H9 (cell line): ENCODE measurements around the gene NFE2. TPM values are rescaled to one million over a fixed set of nuclear protein-coding genes. Genes with fewer than 3 reads are reported as not detected.

Experiments used
- DNase-seq: peaks from one replicate; pipeline ENCODE4 v3.0.0-alpha.2; 2017
- H2AFZ ChIP-seq: one replicate; pipeline ENCODE4 v1.6.1; 2013; ENCODE audit warnings: mild to moderate bottlenecking, low read length, control low read depth, moderate library complexity
- H2AK5ac ChIP-seq: 2 replicates; pipeline ENCODE4 v1.6.1; 2013; ENCODE audit warnings: low read length, control low read depth, mixed read lengths; ENCODE audit not compliant: insufficient read length
- H2BK120ac ChIP-seq: one replicate; pipeline ENCODE4 v1.6.1; 2013; ENCODE audit warnings: low read depth, mild to moderate bottlenecking, low read length, control low read depth, inconsistent platforms; ENCODE audit not compliant: poor library complexity, severe bottlenecking
- H2BK12ac ChIP-seq: 2 replicates; pipeline ENCODE4 v1.6.1; 2013; ENCODE audit warnings: low read length, control low read depth, mixed read lengths, low read depth; ENCODE audit not compliant: insufficient read length
- H2BK15ac ChIP-seq: 2 replicates; pipeline ENCODE4 v1.6.1; 2013; ENCODE audit warnings: low read depth, low read length, control low read depth
- H2BK20ac ChIP-seq: one replicate; pipeline ENCODE4 v1.6.1; 2013; ENCODE audit warnings: low read depth, mild to moderate bottlenecking, low read length, control low read depth, inconsistent platforms; ENCODE audit not compliant: poor library complexity, severe bottlenecking
- H2BK5ac ChIP-seq: 2 replicates; pipeline ENCODE4 v1.6.1; 2013; ENCODE audit warnings: low read length, control low read depth, mixed read lengths; ENCODE audit not compliant: insufficient read length
- H3K14ac ChIP-seq: 2 replicates; pipeline ENCODE4 v1.6.1; 2013; ENCODE audit warnings: low read length, control low read depth; ENCODE audit not compliant: insufficient read depth
- H3K18ac ChIP-seq: 2 replicates; pipeline ENCODE4 v1.6.1; 2013; ENCODE audit warnings: low read depth, mild to moderate bottlenecking, mixed read lengths, low read length, control low read depth; ENCODE audit not compliant: insufficient read length
- H3K23ac ChIP-seq: 2 replicates; pipeline ENCODE4 v1.6.1; 2013; ENCODE audit warnings: low read length, control low read depth, mixed read lengths, low read depth; ENCODE audit not compliant: insufficient read length
- H3K23me2 ChIP-seq: 2 replicates; pipeline ENCODE4 v1.6.1; 2013; ENCODE audit warnings: low read depth, mild to moderate bottlenecking, mixed read lengths, low read length, control low read depth; ENCODE audit not compliant: insufficient read length, poor library complexity, severe bottlenecking
- H3K27ac ChIP-seq: 2 replicates; pipeline ENCODE4 v1.5.1; 2013; ENCODE audit warnings: low read length, control low read depth, mixed read lengths, low read depth; ENCODE audit not compliant: insufficient read length
- H3K27me3 ChIP-seq: 2 replicates; pipeline ENCODE4 v1.6.1; 2013; ENCODE audit warnings: low read length, control low read depth, inconsistent platforms; ENCODE audit not compliant: insufficient read depth
- H3K4ac ChIP-seq: 2 replicates; pipeline ENCODE4 v1.6.1; 2013; ENCODE audit warnings: low read depth, mild to moderate bottlenecking, control low read depth, inconsistent platforms, low read length, moderate library complexity
- H3K4me1 ChIP-seq: 2 replicates; pipeline ENCODE4 v1.6.1; 2013; ENCODE audit warnings: low read length, control low read depth, inconsistent platforms; ENCODE audit not compliant: insufficient read depth
- H3K4me2 ChIP-seq: 2 replicates; pipeline ENCODE4 v1.6.1; 2013; ENCODE audit warnings: low read length, control low read depth, mixed read lengths; ENCODE audit not compliant: insufficient read length, insufficient read depth
- H3K56ac ChIP-seq: 2 replicates; pipeline ENCODE4 v1.6.1; 2013; ENCODE audit warnings: low read depth, mild to moderate bottlenecking, mixed read lengths, low read length, control low read depth; ENCODE audit not compliant: insufficient read length
- H3K79me1 ChIP-seq: 2 replicates; pipeline ENCODE4 v1.6.1; 2013; ENCODE audit warnings: low read depth, mild to moderate bottlenecking, moderate library complexity, low read length, control low read depth, inconsistent platforms; ENCODE audit not compliant: insufficient read depth, poor library complexity, severe bottlenecking
- H3K79me2 ChIP-seq: 2 replicates; pipeline ENCODE4 v1.6.1; 2013; ENCODE audit warnings: low read length, control low read depth, inconsistent platforms; ENCODE audit not compliant: insufficient read depth
- H3K9ac ChIP-seq: 2 replicates; pipeline ENCODE4 v1.6.1; 2013; ENCODE audit warnings: low read length, control low read depth, mixed read lengths; ENCODE audit not compliant: insufficient read length; ENCODE audit errors: extremely low read depth
- H3K9me3 ChIP-seq: one replicate; pipeline ENCODE4 v1.6.1; 2013; ENCODE audit warnings: low read depth, low read length, inconsistent platforms; ENCODE audit not compliant: control insufficient read depth
- H3T11ph ChIP-seq: one replicate; pipeline ENCODE4 v1.6.1; 2013; ENCODE audit warnings: mild to moderate bottlenecking, low read length, control low read depth, inconsistent platforms
- H4K20me1 ChIP-seq: one replicate; pipeline ENCODE4 v1.6.1; 2013; ENCODE audit not compliant: control insufficient read depth, insufficient read length, insufficient read depth
- H4K5ac ChIP-seq: 2 replicates; pipeline ENCODE4 v1.6.1; 2013; ENCODE audit warnings: low read depth, mild to moderate bottlenecking, mixed read lengths, low read length, control low read depth; ENCODE audit not compliant: insufficient read length
- H4K8ac ChIP-seq: replicated peaks from 2 replicates; pipeline ENCODE4 v1.6.1; 2013; ENCODE audit warnings: low read length, control low read depth, mixed read lengths, low read depth; ENCODE audit not compliant: insufficient read length
- H4K91ac ChIP-seq: 2 replicates; pipeline ENCODE4 v1.6.1; 2013; ENCODE audit warnings: low read depth, mild to moderate bottlenecking, moderate library complexity, mixed read lengths, low read length, control low read depth; ENCODE audit not compliant: insufficient read length
- H3K27ac Mint-ChIP-seq, 3 experiments: 2 replicates in 2 of 3; 3 replicates in 1 of 3; pipeline ENCODE4 v1.8.0; 2020 to 2021; ENCODE audit warnings: mixed read lengths in 3 of 3, mild to moderate bottlenecking in 1 of 3, moderate library complexity in 1 of 3
- H3K27me3 Mint-ChIP-seq: 2 replicates; pipeline ENCODE4 v1.8.0; 2021; ENCODE audit warnings: low read depth, mild to moderate bottlenecking, moderate library complexity, mixed read lengths
- H3K36me3 Mint-ChIP-seq, 3 experiments: 2 replicates in 2 of 3; 3 replicates in 1 of 3; pipeline ENCODE4 v1.8.0; 2020 to 2021; ENCODE audit warnings: low read depth in 3 of 3, mixed read lengths in 3 of 3; ENCODE audit not compliant: insufficient read depth in 1 of 3
- H3K4me1 Mint-ChIP-seq, 2 experiments: 2 replicates each; pipeline ENCODE4 v1.8.0; 2020; ENCODE audit warnings: mixed read lengths in 2 of 2
- H3K4me3 Mint-ChIP-seq, 2 experiments: 2 replicates in 1 of 2; 3 replicates in 1 of 2; pipeline ENCODE4 v1.8.0; 2020 to 2021; ENCODE audit warnings: mild to moderate bottlenecking in 2 of 2, mixed read lengths in 2 of 2, moderate library complexity in 1 of 2
- H3K9me3 Mint-ChIP-seq, 2 experiments: 2 replicates in 1 of 2; 3 replicates in 1 of 2; pipeline ENCODE4 v1.8.0; 2020; ENCODE audit warnings: mild to moderate bottlenecking in 2 of 2, mixed read lengths in 2 of 2, moderate library complexity in 1 of 2
- CTCF ChIP-seq: fragments of 200-600 bp; sonication (generic); conservative IDR thresholded peaks from 3 replicates; pipeline ENCODE4 v1.8.0; 2021; ENCODE audit warnings: antibody characterized with exemption, mild to moderate bottlenecking
- WGBS: extraction: QIAGEN DNeasy Blood & Tissue Kit; methylation state at CpG from one replicate; pipeline ENCODE4 v1.1.7; 2013; ENCODE audit warnings: missing lambda C conversion rate, low lambda C conversion rate, mixed read lengths; ENCODE audit not compliant: insufficient read length; ENCODE audit errors: extremely low coverage; 5-methylcytosine and 5-hydroxymethylcytosine counted together
- total RNA-seq: library from RNA; stranded (reverse); gene quantifications from 2 replicates; pipeline ENCODE4 v1.2.1, GENCODE V29; 2021

Gene NFE2
- total RNA-seq, 1 experiment from 2014 or later: 1.2 TPM

- no peak overlapping the region for H3K4me2 ChIP-seq
- H3K14ac ChIP-seq: no peak overlapping the region
- no peak overlapping the region for H4K5ac ChIP-seq
- H3K79me2 ChIP-seq: no peaks in the 10 kb centered on the region
- no peak overlapping the region for H4K8ac ChIP-seq
- DNase-seq: no peak
- no peak overlapping the region for H2BK120ac ChIP-seq
- Mint-ChIP-seq H3K4me1 (peaks cover 2 to 3% of the 10 kb centered on the region in 2 experiments; a peak in 2 of 4 replicates), H3K9me3 (no peaks in the 10 kb centered on the region), H3K4me3 (no peak overlapping the region), H3K27ac (no peak overlapping the region), H3K27me3 (no peaks in the 10 kb centered on the region), H3K36me3 (peaks cover 19 to 35% (median 31%) of the 10 kb centered on the region in 3 experiments; a peak in 6 of 7 replicates)
- no peak overlapping the region for H2BK12ac ChIP-seq
- no peaks in the 10 kb centered on the region for H4K20me1 ChIP-seq
- no peak overlapping the region for H3K56ac ChIP-seq
- no peaks in the 10 kb centered on the region for H3K79me1 ChIP-seq
- no peak overlapping the region for H3K18ac ChIP-seq
- H2AFZ ChIP-seq: no peak overlapping the region
- WGBS: no CpG with 5 or more reads among the region's 4 CpGs
- no peak overlapping the region for H3T11ph ChIP-seq
- no peaks in the 10 kb centered on the region for H3K9me3 ChIP-seq
- H2BK20ac ChIP-seq: no peak overlapping the region
- H3K9ac ChIP-seq: no peak overlapping the region
- no peak overlapping the region for H3K4ac ChIP-seq
- no peaks in the 10 kb centered on the region for H3K4me1 ChIP-seq
- no peak overlapping the region for H3K23ac ChIP-seq
- no peak overlapping the region for H2BK5ac ChIP-seq
- no peak overlapping the region for H4K91ac ChIP-seq
- no peak overlapping the region for H3K27ac ChIP-seq
- TF ChIP-seq CTCF: no peak
- H2AK5ac ChIP-seq: no peak overlapping the region
- H3K23me2 ChIP-seq: no peaks in the 10 kb centered on the region
- H3K27me3 ChIP-seq: no peaks in the 10 kb centered on the region
- no peak overlapping the region for H2BK15ac ChIP-seq
Measured at GRCh38 chr12:54338698-54339296, 38.0 kb upstream of the NFE2 start.
